ENCODE results near the gene PYCARD.

DNA sequence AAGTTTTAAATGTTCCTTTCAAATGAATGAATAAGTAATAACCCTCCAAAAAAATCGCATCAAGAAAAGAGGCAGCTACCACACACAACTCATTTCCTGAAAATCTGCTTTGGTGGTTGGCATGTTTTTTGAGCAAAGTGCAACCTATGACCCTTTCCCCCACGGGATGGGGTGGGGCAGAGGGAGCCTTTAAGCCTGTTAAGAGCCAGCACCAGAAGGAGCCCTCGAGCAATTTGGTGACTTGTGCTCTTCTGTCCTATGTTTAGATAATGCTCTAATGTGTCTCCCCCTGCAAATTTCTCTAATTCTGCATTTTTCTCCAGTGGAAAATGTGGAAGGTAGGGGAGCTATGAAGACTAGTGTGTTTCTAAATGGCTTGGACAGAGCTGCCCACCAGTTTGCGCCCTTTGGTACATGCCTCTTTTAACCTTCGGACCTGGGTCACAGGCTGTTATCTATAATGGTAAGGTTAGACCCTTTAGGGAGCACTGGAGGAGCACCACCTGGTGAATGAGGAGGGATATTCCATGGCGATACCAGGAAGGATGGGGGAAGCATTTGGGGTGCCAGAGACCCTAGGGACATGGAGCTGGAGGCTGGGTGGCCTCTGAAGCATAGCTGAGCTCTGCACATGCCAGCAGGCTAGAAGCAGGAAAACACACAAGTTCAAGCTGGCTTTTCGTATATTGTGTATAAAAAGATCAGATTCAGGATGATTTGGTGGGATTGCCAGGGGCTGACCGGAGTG is 1.6 kb downstream of the PYCARD start:
- no peak for TF ChIP-seq CTCF (IDR thresholded peaks at IDR 0.05)
- TF ChIP-seq POLR2A (IDR thresholded peaks at IDR 0.05), result no peak
- no peak for TF ChIP-seq EP300 (IDR thresholded peaks at IDR 0.05)
